Stimulated activated CD4-positive, alpha-beta T cell treated with anti-CD3 and anti-CD28 coated beads, Interleukin-15, amount 100 ng/mL, for 48 hours (primary cell): ENCODE measurements around the gene PROSER3.

Source experiments
- DNase-seq, 2 donors: peaks; one replicate each; pipeline ENCODE4 v3.0.0-alpha.2; 2020; ENCODE audit warnings: low read depth in 2 of 2

Gene PROSER3

GRCh38 chr19:35757749-35758608 lies at the start of gene PROSER3:
PROSER3 (plus strand) TSS chr19:35758176; CDS start chr19:35758216, 40 bp downstream.
- peak; percentile 97 to 98 for DNase-seq

- DNase-seq, result no peak
Measured at GRCh38 chr19:35708391-35708790, 49.6 kb upstream of the PROSER3 start.

GRCh38 chr19:35710784-35711723 lies 46.9 kb upstream of the PROSER3 start:
- DNase-seq, result peak; percentile 65 to 69

GRCh38 chr19:35712567-35713505 lies 45.1 kb upstream of the PROSER3 start:
- peak; percentile 80 to 82 for DNase-seq

- DNase-seq, result no peak
Measured at GRCh38 chr19:35713506-35713850, 44.5 kb upstream of the PROSER3 start.

- no peak for DNase-seq
Measured at GRCh38 chr19:35713904-35714495, 44.0 kb upstream of the PROSER3 start.

- no peak for DNase-seq
Measured at GRCh38 chr19:35714601-35715354, 43.2 kb upstream of the PROSER3 start.

GRCh38 chr19:35715355-35715809 lies 42.6 kb upstream of the PROSER3 start:
- DNase-seq, result no peak

GRCh38 chr19:35715981-35716800 lies 41.8 kb upstream of the PROSER3 start:
- no peak for DNase-seq

GRCh38 chr19:35716801-35717664 lies 40.9 kb upstream of the PROSER3 start:
- peak; percentile 95 to 96 for DNase-seq

GRCh38 chr19:35717665-35718344 lies 40.2 kb upstream of the PROSER3 start, which contains the start of gene KMT2B:
KMT2B (plus strand) TSS chr19:35718003; CDS start chr19:35718019, 16 bp downstream.
- DNase-seq, result no peak

GRCh38 chr19:35718345-35719041 lies 39.5 kb upstream of the PROSER3 start:
- DNase-seq, result peak in 1 of 2 donors; percentile 57

- DNase-seq, result no peak
Measured at GRCh38 chr19:35719402-35720162, 38.4 kb upstream of the PROSER3 start.

GRCh38 chr19:35720163-35720524 lies 37.8 kb upstream of the PROSER3 start:
- DNase-seq, result no peak

- DNase-seq, result no peak
Measured at GRCh38 chr19:35720648-35721047, 37.3 kb upstream of the PROSER3 start.

GRCh38 chr19:35721374-35721773 lies 36.6 kb upstream of the PROSER3 start:
- DNase-seq, result no peak
